ENCODE results near the gene MT3. TPM values are rescaled to one million over a fixed set of nuclear protein-coding genes. Genes with fewer than 3 reads are reported as not detected.

MT3 gene
- total and polyA plus RNA-seq, 7 donors = 3.5 to 9.6 (median 4.3) TPM; not detected in 2

- H3K36me3 ChIP-seq = no peaks in the 10 kb centered on the region
- no peak for DNase-seq
- H3K4me3 ChIP-seq = peak overlapping the region in 3 of 4 donors; percentile 5 to 32 (median 15)
- peaks cover 0 to 45% (median 35%) of the 10 kb centered on the region in 4 donors for H3K4me1 ChIP-seq
- H3K27me3 ChIP-seq = peaks cover 14 to 71% (median 50%) of the 10 kb centered on the region in 3 donors
- TF ChIP-seq POLR2A (IDR thresholded peaks at IDR 0.05) (no peak), POLR2AphosphoS5 (IDR thresholded peaks at IDR 0.05) (no peak), CTCF (IDR thresholded peaks at IDR 0.05) (no peak), EP300 (IDR thresholded peaks at IDR 0.05) (no peak)
- H3K27ac ChIP-seq = no peak overlapping the region
- H3K9me3 ChIP-seq = no peaks in the 10 kb centered on the region
- 17 to 48% methylated on average over 40 of the region's 40 CpGs for WGBS, 2 donors
- intact Hi-C loops (cut with DNase I) = no loop called here
These were observed 46.2 kb downstream of the MT3 start for GRCh38 chr16:56635441-56635967.

- intact Hi-C loops (cut with DNase I) = no loop called here
- Histone ChIP-seq H3K27me3 (peaks cover 14 to 83% (median 54%) of the 10 kb centered on the region in 3 donors), H3K4me1 (peaks cover 0 to 42% (median 34%) of the 10 kb centered on the region in 4 donors), H3K9me3 (no peaks in the 10 kb centered on the region), H3K27ac (no peak overlapping the region), H3K4me3 (no peak overlapping the region), H3K36me3 (no peaks in the 10 kb centered on the region)
- no peak for DNase-seq
- WGBS, 2 donors = 42 to 72% methylated on average over 9 of the region's 9 CpGs
- TF ChIP-seq POLR2A (IDR thresholded peaks at IDR 0.05) (no peak), EP300 (IDR thresholded peaks at IDR 0.05) (no peak), POLR2AphosphoS5 (IDR thresholded peaks at IDR 0.05) (no peak), CTCF (IDR thresholded peaks at IDR 0.05) (no peak)
These were observed 47.5 kb downstream of the MT3 start for GRCh38 chr16:56636616-56637413.

GRCh38 chr16:56637814-56638750 is 48.8 kb downstream of the MT3 start, which contains the start of gene MT1A:
Gene MT1A, plus strand, starts transcription at chr16:56638666. Its CDS starts 73 bp downstream, at chr16:56638739.
- Histone ChIP-seq H3K27me3 (peaks cover 14 to 87% (median 54%) of the 10 kb centered on the region in 3 donors), H3K36me3 (no peaks in the 10 kb centered on the region), H3K4me1 (peaks cover 0 to 31% (median 29%) of the 10 kb centered on the region in 4 donors), H3K27ac (peak within 1 kb of the TSS; percentile 25 to 68 (median 56)), H3K4me3 (peak within 1 kb of the TSS; percentile 12 to 57 (median 42)), H3K9me3 (no peaks in the 10 kb centered on the region)
- 5 to 6% methylated on average over 68 of the region's 68 CpGs for WGBS, 2 donors
- intact Hi-C loops (cut with DNase I) = no loop called here
- TF ChIP-seq POLR2A (IDR thresholded peaks at IDR 0.05) (peak in 1 of 2 donors; percentile 31), EP300 (IDR thresholded peaks at IDR 0.05) (peak in 1 of 4 donors; percentile 40), CTCF (IDR thresholded peaks at IDR 0.05) (no peak), POLR2AphosphoS5 (IDR thresholded peaks at IDR 0.05) (peak; percentile 74 to 81 (median 75))
- peak; percentile 87 for DNase-seq

GRCh38 chr16:56639045-56639444 is 49.7 kb downstream of the MT3 start:
- Histone ChIP-seq H3K27me3 (peaks cover 14 to 90% (median 54%) of the 10 kb centered on the region in 3 donors), H3K4me3 (peak overlapping the region in 1 of 4 donors; percentile 41), H3K4me1 (peaks cover 0 to 39% (median 38%) of the 10 kb centered on the region in 4 donors), H3K9me3 (no peaks in the 10 kb centered on the region), H3K27ac (peak overlapping the region in 1 of 4 donors; percentile 68), H3K36me3 (no peaks in the 10 kb centered on the region)
- WGBS, 2 donors = 9 to 35% methylated on average over 1 of the region's 1 CpG
- TF ChIP-seq POLR2A (IDR thresholded peaks at IDR 0.05) (no peak), CTCF (IDR thresholded peaks at IDR 0.05) (no peak), POLR2AphosphoS5 (IDR thresholded peaks at IDR 0.05) (no peak)
- intact Hi-C loops (cut with DNase I) = no loop called here
- DNase-seq = no peak

All from sigmoid colon (tissue), 7 donors.